Measurements from ENCODE around the gene EFR3B. TPM values are rescaled to one million over a fixed set of nuclear protein-coding genes. Genes with fewer than 3 reads are reported as not detected.

EFR3B gene
- total and polyA plus RNA-seq, 10 of the 15 experiments (the other 5 are each of a cell fraction or from before 2014, with no cell fraction given), result 0.12 to 3.9 (median 1.8) TPM

GRCh38 chr2:25132299-25132635, 90.4 kb downstream of the EFR3B start (continued):
- TF ChIP-seq ZBTB4 (CRISPR knock-in tag; IDR thresholded peaks at IDR 0.05) (no peak), USF1 (IDR thresholded peaks at IDR 0.05; ENCODE audit: borderline replicate concordance, extremely low read length, insufficient read depth, low read depth, low read length) (no peak), SP1 (IDR thresholded peaks at IDR 0.05; ENCODE audit: low read depth, low read length) (no peak), RFX5 (IDR thresholded peaks at IDR 0.05; ENCODE audit: low read depth, low read length) (no peak), CREM (IDR thresholded peaks at IDR 0.05; ENCODE audit: low read depth) (no peak), EGR1 (IDR thresholded peaks at IDR 0.05; ENCODE audit: borderline replicate concordance in 1 of 2, low read depth in 2 of 2, low read length in 2 of 2) (no peak), FOXM1 (IDR thresholded peaks at IDR 0.05; ENCODE audit: low read depth, low read length) (no peak)

GRCh38 chr2:25132693-25133092, 90.8 kb downstream of the EFR3B start:
- no TSS peak for BruUV-seq (replicated peaks)
- CTCF ChIA-PET, result interaction anchor here (1.5 to 2.9 kb wide), 2 partner anchors 157 to 722 kb away, joined by 5 to 15 read pairs; no protein-coding TSS in a partner anchor
- Histone ChIP-seq H4K20me1 (ENCODE audit: control insufficient read depth, insufficient read depth) (no peaks in the 10 kb centered on the region), H3K4me3 (no peak overlapping the region), H3K9me3 (replicated peaks; ENCODE audit: control insufficient read depth, insufficient read depth, low read length) (no peaks in the 10 kb centered on the region), H3K27me3 (replicated peaks in 1 of 2; ENCODE audit: control insufficient read depth in 2 of 2, insufficient read depth in 2 of 2, low read length in 1 of 2) (peaks cover 0 to 5% of the 10 kb centered on the region in 2 experiments; a peak in 3 of 4 replicates), H3K36me3 (ENCODE audit: control insufficient read depth in 2 of 2, insufficient read depth in 2 of 2, low read length in 1 of 2) (no peaks in the 10 kb centered on the region), H3K4me1 (ENCODE audit: control insufficient read depth, insufficient read depth, low read length) (no peaks in the 10 kb centered on the region), H2AFZ (ENCODE audit: control insufficient read depth, low read depth, low read length) (no peak overlapping the region), H3K4me2 (ENCODE audit: control insufficient read depth, insufficient read depth) (no peak overlapping the region), H3K9ac (ENCODE audit: control insufficient read depth, insufficient read depth, low read length) (no peak overlapping the region), H3K79me2 (ENCODE audit: control insufficient read depth, insufficient read depth, low read length) (no peaks in the 10 kb centered on the region), H3K27ac (ENCODE audit: control insufficient read depth, insufficient read depth) (no peak overlapping the region)
- FAIRE-seq, result no peak
- TF ChIP-seq FOXM1 (IDR thresholded peaks at IDR 0.05; ENCODE audit: low read depth, low read length) (no peak), RB1 (IDR thresholded peaks at IDR 0.05; ENCODE audit: borderline replicate concordance) (no peak), BMI1 (IDR thresholded peaks at IDR 0.05; ENCODE audit: borderline replicate concordance) (no peak), USF2 (IDR thresholded peaks at IDR 0.05; ENCODE audit: borderline replicate concordance, low read depth, low read length) (no peak), HSF1 (IDR thresholded peaks at IDR 0.05; ENCODE audit: low read depth, low read length) (no peak), BCL11A (IDR thresholded peaks at IDR 0.05; ENCODE audit: low read depth, low read length) (no peak), KDM1A (IDR thresholded peaks at IDR 0.05; ENCODE audit: borderline replicate concordance) (no peak)
- intact Hi-C loops (cut with micrococcal nuclease; ENCODE audit: unreplicated experiment) (loop anchor here (10.0 kb wide), 1 partner anchor 308 kb away; no protein-coding TSS in a partner anchor), in situ Hi-C loops (cut with MboI) (loop anchor here (5.0 kb wide), 1 partner anchor 725 kb away; no protein-coding TSS in a partner anchor)
- POLR2A ChIA-PET, result interaction anchor here (0.6 kb wide), 1 partner anchor 264 kb away, joined by 4 read pairs; no protein-coding TSS in a partner anchor
- RAD21 ChIA-PET (ENCODE audit: unreplicated experiment), result no interaction called here
- SMC1A ChIA-PET (ENCODE audit: uncharacterized antibody, unreplicated experiment), result no interaction called here
- no peak for ATAC-seq
- WGBS (ENCODE audit: insufficient coverage, insufficient replicate concordance, low lambda C conversion rate, missing lambda C conversion rate), result 77% methylated on average over 13 of the region's 13 CpGs
- DNase-seq (ENCODE audit: low read depth, low spot score), result no peak
